ENCODE results near the gene GJD2. TPM values are rescaled to one million over a fixed set of nuclear protein-coding genes. Genes with fewer than 3 reads are reported as not detected.

The GJD2 gene
- total RNA-seq, 1 experiment from 2014 or later, result not detected

DNA sequence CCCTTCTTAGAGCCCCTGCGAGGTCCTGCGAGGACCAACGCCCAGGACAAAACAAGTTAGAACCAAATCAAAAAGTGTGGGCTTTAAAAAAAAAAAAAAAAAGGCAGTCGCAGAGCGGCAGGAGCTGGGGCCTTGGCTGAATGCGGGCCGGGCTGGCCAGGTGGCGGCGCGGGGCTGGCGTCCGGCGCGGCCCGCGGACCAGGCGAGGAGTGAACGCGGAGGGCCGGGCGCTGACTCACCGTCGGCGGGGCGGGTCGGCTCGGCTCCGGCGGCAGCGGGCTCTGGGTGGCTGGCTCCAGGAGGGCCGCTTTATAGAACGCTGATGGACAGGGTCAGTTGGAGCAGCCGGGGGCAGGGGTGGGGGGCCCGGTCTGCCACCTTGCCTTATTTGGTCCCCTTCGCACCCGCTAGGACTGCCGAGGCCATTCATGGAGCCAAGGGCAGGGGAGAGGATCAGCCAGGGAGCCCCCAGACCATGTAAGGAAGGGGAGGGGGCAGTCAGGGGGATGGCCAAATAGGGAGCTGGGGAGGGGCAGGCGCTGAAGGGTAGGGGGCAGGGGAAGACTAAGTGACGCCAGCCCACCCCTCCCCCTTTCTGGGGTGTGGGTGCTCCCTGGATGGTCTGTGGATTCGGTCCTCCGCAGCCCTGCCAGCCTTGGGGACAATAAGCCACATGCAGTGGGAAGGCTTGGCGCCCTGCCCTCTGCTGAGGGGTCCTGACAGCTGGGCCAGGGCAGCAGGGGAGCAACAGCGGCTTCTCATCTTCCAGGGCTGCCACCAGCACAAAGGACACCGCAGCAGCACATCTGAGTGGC lies 40.7 kb upstream of the GJD2 start, which contains the start of gene ACTC1:
TSS of gene ACTC1 (minus strand) at position 283 of the 815 bp plus-strand sequence. CDS start 741 bp downstream, outside the sequence.
- Histone ChIP-seq H3K4me1 (ENCODE audit: insufficient read depth, low read length) (peaks cover 4% of the 10 kb centered on the region; the same call in 1 of the 2 replicates), H2AFZ (ENCODE audit: low read length) (peak within 1 kb of the TSS; percentile 74; the same call in 1 of the 2 replicates), H3F3A (ENCODE audit: low read length, unreplicated experiment) (no peaks in the 10 kb centered on the region), H3K4me3 (ENCODE audit: low read length) (peak within 1 kb of the TSS; percentile 49; the same call in 1 of the 2 replicates), H3K27me3 (ENCODE audit: low read length) (peaks cover 59% of the 10 kb centered on the region), H3K27ac (ENCODE audit: low read length) (no peak within 1 kb of the TSS), H3K36me3 (ENCODE audit: low read depth, low read length) (no peaks in the 10 kb centered on the region), H3K79me2 (ENCODE audit: low read length) (no peaks in the 10 kb centered on the region), H3K9me2 (replicated peaks; ENCODE audit: low read length) (no peaks in the 10 kb centered on the region), H3K9ac (ENCODE audit: low read length) (no peak within 1 kb of the TSS), H4K20me1 (ENCODE audit: low read length) (no peaks in the 10 kb centered on the region), H3K4me2 (ENCODE audit: low read length) (peak within 1 kb of the TSS; percentile 76), H3K9me3 (ENCODE audit: low read length) (no peaks in the 10 kb centered on the region)
- ChIA-PET CTCF (interaction anchor here (0.6 kb wide), 1 partner anchor 84 kb away, joined by 4 read pairs; no protein-coding TSS in a partner anchor), POLR2A (ENCODE audit: unreplicated experiment) (no interaction called here)
- no TSS peak for BruUV-seq (replicated peaks)
- ATAC-seq (peak; percentile 98), DNase-seq (peak; percentile 53)
- intact Hi-C loops (cut with micrococcal nuclease), result loop anchor here (5.0 to 10.0 kb wide), 2 partner anchors 62 to 171 kb away; no protein-coding TSS in a partner anchor
- TF ChIP-seq EZH2phosphoT487 (IDR thresholded peaks at IDR 0.05; ENCODE audit: borderline replicate concordance, low read length) (no peak), EZH2 (IDR thresholded peaks at IDR 0.05; ENCODE audit: low read length, unreplicated experiment) (no peak)
- TF ChIP-seq, protein P1, sequence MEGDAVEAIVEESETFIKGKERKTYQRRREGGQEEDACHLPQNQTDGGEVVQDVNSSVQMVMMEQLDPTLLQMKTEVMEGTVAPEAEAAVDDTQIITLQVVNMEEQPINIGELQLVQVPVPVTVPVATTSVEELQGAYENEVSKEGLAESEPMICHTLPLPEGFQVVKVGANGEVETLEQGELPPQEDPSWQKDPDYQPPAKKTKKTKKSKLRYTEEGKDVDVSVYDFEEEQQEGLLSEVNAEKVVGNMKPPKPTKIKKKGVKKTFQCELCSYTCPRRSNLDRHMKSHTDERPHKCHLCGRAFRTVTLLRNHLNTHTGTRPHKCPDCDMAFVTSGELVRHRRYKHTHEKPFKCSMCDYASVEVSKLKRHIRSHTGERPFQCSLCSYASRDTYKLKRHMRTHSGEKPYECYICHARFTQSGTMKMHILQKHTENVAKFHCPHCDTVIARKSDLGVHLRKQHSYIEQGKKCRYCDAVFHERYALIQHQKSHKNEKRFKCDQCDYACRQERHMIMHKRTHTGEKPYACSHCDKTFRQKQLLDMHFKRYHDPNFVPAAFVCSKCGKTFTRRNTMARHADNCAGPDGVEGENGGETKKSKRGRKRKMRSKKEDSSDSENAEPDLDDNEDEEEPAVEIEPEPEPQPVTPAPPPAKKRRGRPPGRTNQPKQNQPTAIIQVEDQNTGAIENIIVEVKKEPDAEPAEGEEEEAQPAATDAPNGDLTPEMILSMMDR (conservative IDR thresholded peaks at IDR 0.05; ENCODE audit: low read depth, low read length), result no peak; the same call in 1 of the 2 replicates

DNA sequence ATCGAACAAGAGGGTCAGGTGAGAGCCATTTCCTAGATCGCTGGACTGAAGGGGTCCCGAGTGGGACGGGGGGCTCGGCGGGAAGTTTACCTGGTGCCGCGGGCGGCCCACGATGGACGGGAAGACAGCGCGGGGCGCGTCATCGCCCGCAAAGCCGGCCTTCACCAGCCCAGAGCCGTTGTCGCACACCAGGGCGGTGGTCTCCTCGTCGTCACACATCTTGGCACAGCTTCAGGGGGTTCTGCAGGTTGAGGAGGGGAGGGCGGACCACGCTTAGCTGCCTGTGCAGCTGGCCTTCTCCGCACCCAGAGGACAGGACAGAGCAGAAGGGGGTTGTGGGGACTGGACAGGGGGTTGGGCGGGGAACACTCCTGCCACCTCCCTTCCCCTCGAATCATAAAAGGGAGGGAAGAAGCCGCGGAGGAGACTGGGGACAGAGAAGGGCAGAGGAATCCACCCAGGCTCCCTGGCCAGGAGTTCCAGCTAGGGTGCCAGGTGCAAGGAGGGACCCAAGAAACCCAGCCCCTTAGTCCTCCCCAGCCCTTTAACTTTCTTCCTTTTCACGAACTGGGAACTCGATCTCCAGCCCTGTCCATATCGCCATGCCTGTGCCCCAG lies 39.9 kb upstream of the GJD2 start:
- DNase-seq, result no peak
- no peaks in the 10 kb centered on the region for H4K20me1 ChIP-seq (ENCODE audit: low read length)
- no peaks in the 10 kb centered on the region for H3K36me3 ChIP-seq (ENCODE audit: low read depth, low read length)
- ChIA-PET POLR2A (ENCODE audit: unreplicated experiment) (no interaction called here), CTCF (no interaction called here)
- no peaks in the 10 kb centered on the region for H3K9me3 ChIP-seq (ENCODE audit: low read length)
- intact Hi-C loops (cut with micrococcal nuclease), result loop anchor here (5.0 to 10.0 kb wide), 2 partner anchors 63 to 170 kb away; no protein-coding TSS in a partner anchor
- H3K79me2 ChIP-seq (ENCODE audit: low read length), result no peaks in the 10 kb centered on the region
- H3K9me2 ChIP-seq (replicated peaks; ENCODE audit: low read length), result no peaks in the 10 kb centered on the region
- H2AFZ ChIP-seq (ENCODE audit: low read length), result peak overlapping the region; percentile 74; the same call in 1 of the 2 replicates
- H3K27me3 ChIP-seq (ENCODE audit: low read length), result peaks cover 66% of the 10 kb centered on the region
- no peak overlapping the region for H3K27ac ChIP-seq (ENCODE audit: low read length)
- BruUV-seq (replicated peaks), result no TSS peak
- peaks cover 4% of the 10 kb centered on the region; the same call in 1 of the 2 replicates for H3K4me1 ChIP-seq (ENCODE audit: insufficient read depth, low read length)
- H3K9ac ChIP-seq (ENCODE audit: low read length), result no peak overlapping the region
- ATAC-seq, result no peak
- no peaks in the 10 kb centered on the region for H3F3A ChIP-seq (ENCODE audit: low read length, unreplicated experiment)
- peak overlapping the region; percentile 76 for H3K4me2 ChIP-seq (ENCODE audit: low read length)
- TF ChIP-seq, protein P1 (conservative IDR thresholded peaks at IDR 0.05; ENCODE audit: low read depth, low read length), result no peak
- TF ChIP-seq EZH2phosphoT487 (IDR thresholded peaks at IDR 0.05; ENCODE audit: borderline replicate concordance, low read length), result no peak
- no peak for TF ChIP-seq EZH2 (IDR thresholded peaks at IDR 0.05; ENCODE audit: low read length, unreplicated experiment)
- H3K4me3 ChIP-seq (ENCODE audit: low read length), result peak overlapping the region; percentile 49; the same call in 1 of the 2 replicates

Measured in PC-3 (cell line).